SKM-1 (cell line): ENCODE results near the gene C4orf54.

Experiments
- DNase-seq: peaks from one replicate; lab custom pipeline; 2025; ENCODE audit not compliant: unreplicated experiment; lab: John Stamatoyannopoulos, UW

Gene C4orf54

GRCh38 chr4:99625369-99625768, 32.3 kb downstream of the C4orf54 start:
- no peak for DNase-seq

GRCh38 chr4:99624141-99624719, 33.4 kb downstream of the C4orf54 start:
- DNase-seq: no peak

- no peak for DNase-seq
Observed at GRCh38 chr4:99622341-99622740, 35.3 kb downstream of the C4orf54 start.

GRCh38 chr4:99617374-99617773, 40.3 kb downstream of the C4orf54 start:
- DNase-seq: no peak

- DNase-seq: no peak
Observed at GRCh38 chr4:99615170-99615820, 42.3 kb downstream of the C4orf54 start.

- no peak for DNase-seq
Observed at GRCh38 chr4:99614491-99614890, 43.1 kb downstream of the C4orf54 start.

- DNase-seq: no peak
Observed at GRCh38 chr4:99612704-99613103, 44.9 kb downstream of the C4orf54 start.

- no peak for DNase-seq
Observed at GRCh38 chr4:99612281-99612680, 45.3 kb downstream of the C4orf54 start.

- no peak for DNase-seq
Observed at GRCh38 chr4:99610605-99611175, 46.9 kb downstream of the C4orf54 start.

GRCh38 chr4:99608417-99608816, 49.2 kb downstream of the C4orf54 start:
- DNase-seq: no peak
